OCI-LY3 (cell line): ENCODE data around the gene KYAT1.
A peak's percentile ranks its signal among the peaks of the same experiment; 100 is the strongest.

Source experiments
- H2AFZ ChIP-seq: fragments of 200-600, 300-600 bp; shearing (Covaris generic); 2 replicates; pipeline ENCODE4 v1.6.0; 2014; ENCODE audit warnings: antibody characterized with exemption, low read depth, low read length
- H3K27ac ChIP-seq: fragments of 200-600, 300-600 bp; sonication (generic); 2 replicates; pipeline ENCODE4 v1.5.1; 2014; ENCODE audit warnings: mild to moderate bottlenecking, low read length, moderate library complexity, mixed read lengths
- H3K27me3 ChIP-seq: fragments of 200-600, 300-600 bp; sonication (generic); 2 replicates; pipeline ENCODE4 v1.6.1; 2014; ENCODE audit warnings: low read depth, low read length, mixed read lengths
- H3K36me3 ChIP-seq: fragments of 200-600, 300-600 bp; sonication (generic); replicated peaks from 2 replicates; pipeline ENCODE3; 2014; ENCODE audit warnings: low read depth, low read length, mixed read lengths
- H3K4me1 ChIP-seq: fragments of 300-600, 200-600 bp; sonication (generic); 2 replicates; pipeline ENCODE4 v1.6.1; 2014; ENCODE audit warnings: low read length, mixed read lengths
- H3K4me2 ChIP-seq: fragments of 200-600, 300-600 bp; sonication (generic); 2 replicates; pipeline ENCODE4 v1.6.1; 2014; ENCODE audit warnings: low read length, mixed read lengths
- H3K4me3 ChIP-seq: fragments of 300-600, 200-600 bp; sonication (generic); 2 replicates; pipeline ENCODE4 v1.5.1; 2014; ENCODE audit warnings: antibody characterized with exemption, mild to moderate bottlenecking, low read length, moderate library complexity
- H3K79me2 ChIP-seq: fragments of 300-600, 200-600 bp; shearing (Covaris generic); 2 replicates; pipeline ENCODE4 v1.6.1; 2014; ENCODE audit warnings: mild to moderate bottlenecking, low read length, mixed read lengths
- H3K9ac ChIP-seq: fragments of 300-600, 200-600 bp; shearing (Covaris generic); 2 replicates; pipeline ENCODE4 v1.6.0; 2014; ENCODE audit warnings: mild to moderate bottlenecking, low read length, moderate library complexity
- H3K9me3 ChIP-seq: fragments of 200-600, 300-600 bp; shearing (Covaris generic); 2 replicates; pipeline ENCODE4 v1.6.1; 2014; ENCODE audit warnings: low read length, mixed read lengths; ENCODE audit not compliant: insufficient read depth
- H4K20me1 ChIP-seq: fragments of 200-600, 300-600 bp; sonication (generic); 2 replicates; pipeline ENCODE4 v1.6.1; 2016; ENCODE audit warnings: low read length, mixed read lengths; ENCODE audit not compliant: insufficient read depth
- CTCF ChIP-seq: fragments of 200-600, 300-600 bp; sonication (generic); IDR thresholded peaks from 2 replicates; pipeline ENCODE4 v1.5.1; 2014; ENCODE audit warnings: antibody characterized with exemption, low read length, low read depth
- EZH2phosphoT487 ChIP-seq: fragments of 200-600 bp; shearing (Covaris generic); IDR thresholded peaks from 2 replicates; pipeline ENCODE4 v1.6.1; 2018; ENCODE audit warnings: antibody characterized with exemption, mixed run types, low read depth

The KYAT1 gene

GRCh38 chr9:128870128-128870940 lies 11.4 kb downstream of the KYAT1 start:
- H3K4me3 ChIP-seq = no peak overlapping the region
- no peaks in the 10 kb centered on the region for H3K27me3 ChIP-seq
- H4K20me1 ChIP-seq = no peaks in the 10 kb centered on the region
- H3K27ac ChIP-seq = no peak overlapping the region
- no peaks in the 10 kb centered on the region for H3K4me1 ChIP-seq
- H3K9ac ChIP-seq = no peak overlapping the region
- no peak overlapping the region for H3K4me2 ChIP-seq
- no peaks in the 10 kb centered on the region for H3K9me3 ChIP-seq
- TF ChIP-seq CTCF = no peak
- no peak for TF ChIP-seq EZH2phosphoT487
- H3K36me3 ChIP-seq = peaks cover 2% of the 10 kb centered on the region
- H3K79me2 ChIP-seq = no peaks in the 10 kb centered on the region
- H2AFZ ChIP-seq = no peak overlapping the region

GRCh38 chr9:128863647-128864046 lies 18.1 kb downstream of the KYAT1 start:
- H3K79me2 ChIP-seq = no peaks in the 10 kb centered on the region
- TF ChIP-seq EZH2phosphoT487 = no peak
- TF ChIP-seq CTCF = peak; percentile 79
- no peak overlapping the region for H3K9ac ChIP-seq
- no peaks in the 10 kb centered on the region for H3K27me3 ChIP-seq
- H3K4me3 ChIP-seq = no peak overlapping the region
- H3K9me3 ChIP-seq = no peaks in the 10 kb centered on the region
- no peak overlapping the region for H3K4me2 ChIP-seq
- H2AFZ ChIP-seq = no peak overlapping the region
- no peaks in the 10 kb centered on the region for H4K20me1 ChIP-seq
- peaks cover 2% of the 10 kb centered on the region; the same call in 1 of the 2 replicates for H3K4me1 ChIP-seq
- no peaks in the 10 kb centered on the region for H3K36me3 ChIP-seq
- no peak overlapping the region for H3K27ac ChIP-seq

GRCh38 chr9:128862401-128862851 lies 19.3 kb downstream of the KYAT1 start:
- no peak overlapping the region for H3K4me3 ChIP-seq
- H3K79me2 ChIP-seq = no peaks in the 10 kb centered on the region
- H3K27ac ChIP-seq = no peak overlapping the region

More at GRCh38 chr9:128862401-128862851, 19.3 kb downstream of the KYAT1 start:
- H3K4me2 ChIP-seq = no peak overlapping the region
- no peak overlapping the region for H2AFZ ChIP-seq
- no peaks in the 10 kb centered on the region for H3K27me3 ChIP-seq
- no peaks in the 10 kb centered on the region for H3K36me3 ChIP-seq
- no peak overlapping the region for H3K9ac ChIP-seq
- H4K20me1 ChIP-seq = no peaks in the 10 kb centered on the region
- TF ChIP-seq EZH2phosphoT487 (no peak), CTCF (no peak)
- no peaks in the 10 kb centered on the region for H3K9me3 ChIP-seq
- H3K4me1 ChIP-seq = peaks cover 2% of the 10 kb centered on the region; the same call in 1 of the 2 replicates
